ENCODE measurements around the gene CABP5. TPM values are rescaled to one million over a fixed set of nuclear protein-coding genes. Genes with fewer than 3 reads are reported as not detected.

Gene CABP5
- total RNA-seq, 1 donor from 2014 or later: not detected

DNA sequence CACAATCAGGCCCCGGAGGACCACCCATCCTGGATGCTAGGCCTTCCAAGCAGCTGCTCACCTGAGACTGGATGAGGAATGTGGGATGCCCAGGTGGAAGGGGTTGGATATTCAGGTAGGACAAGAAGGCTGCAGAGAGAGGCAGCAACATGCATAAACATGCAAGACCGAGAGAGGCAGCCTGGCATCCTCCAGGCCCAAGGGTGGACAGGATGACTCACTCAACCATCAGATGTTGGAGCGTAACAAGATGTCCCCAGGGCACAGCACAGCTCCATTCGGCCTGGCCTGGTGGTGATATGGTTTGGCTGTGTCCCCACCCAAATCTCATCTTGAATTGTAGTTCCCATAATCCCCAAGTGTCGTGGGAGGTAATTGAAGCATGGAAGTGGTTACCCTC, 10.0 kb upstream of the CABP5 start:
- H3K4me3 Mint-ChIP-seq: no peak overlapping the region
- H3K27me3 Mint-ChIP-seq: no peaks in the 10 kb centered on the region
- intact Hi-C loops (cut with micrococcal nuclease): no loop called here
- no peak overlapping the region for H3K27ac Mint-ChIP-seq
- no peaks in the 10 kb centered on the region for H3K9me3 Mint-ChIP-seq
- no peaks in the 10 kb centered on the region for H3K36me3 Mint-ChIP-seq (ENCODE audit: low read depth)
- no peaks in the 10 kb centered on the region for H3K4me1 Mint-ChIP-seq
- DNase-seq: no peak

DNA sequence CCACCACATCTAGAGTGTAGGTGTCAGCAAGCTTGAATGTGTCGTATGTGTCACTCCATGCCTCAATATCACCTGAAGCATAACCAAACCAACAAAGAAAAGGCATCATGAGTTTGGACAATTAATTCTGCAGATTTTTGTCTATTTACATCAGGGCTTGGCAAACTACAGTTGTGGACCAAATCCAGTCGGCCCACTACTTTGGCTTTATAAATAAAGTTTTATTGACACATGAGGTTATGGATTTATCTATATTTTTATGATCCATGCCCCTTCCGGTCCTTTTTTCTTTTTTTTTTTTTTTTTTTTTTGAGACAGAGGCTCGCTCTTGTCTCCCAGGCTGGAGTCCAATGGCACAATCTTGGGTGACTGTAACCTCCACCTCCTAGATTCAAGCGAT, 9.2 kb upstream of the CABP5 start:
- H3K4me3 Mint-ChIP-seq: no peak overlapping the region
- no peak overlapping the region for H3K27ac Mint-ChIP-seq
- intact Hi-C loops (cut with micrococcal nuclease): no loop called here
- DNase-seq: no peak
- H3K27me3 Mint-ChIP-seq: no peaks in the 10 kb centered on the region
- H3K36me3 Mint-ChIP-seq (ENCODE audit: low read depth): no peaks in the 10 kb centered on the region
- H3K4me1 Mint-ChIP-seq: no peaks in the 10 kb centered on the region
- H3K9me3 Mint-ChIP-seq: no peaks in the 10 kb centered on the region

DNA sequence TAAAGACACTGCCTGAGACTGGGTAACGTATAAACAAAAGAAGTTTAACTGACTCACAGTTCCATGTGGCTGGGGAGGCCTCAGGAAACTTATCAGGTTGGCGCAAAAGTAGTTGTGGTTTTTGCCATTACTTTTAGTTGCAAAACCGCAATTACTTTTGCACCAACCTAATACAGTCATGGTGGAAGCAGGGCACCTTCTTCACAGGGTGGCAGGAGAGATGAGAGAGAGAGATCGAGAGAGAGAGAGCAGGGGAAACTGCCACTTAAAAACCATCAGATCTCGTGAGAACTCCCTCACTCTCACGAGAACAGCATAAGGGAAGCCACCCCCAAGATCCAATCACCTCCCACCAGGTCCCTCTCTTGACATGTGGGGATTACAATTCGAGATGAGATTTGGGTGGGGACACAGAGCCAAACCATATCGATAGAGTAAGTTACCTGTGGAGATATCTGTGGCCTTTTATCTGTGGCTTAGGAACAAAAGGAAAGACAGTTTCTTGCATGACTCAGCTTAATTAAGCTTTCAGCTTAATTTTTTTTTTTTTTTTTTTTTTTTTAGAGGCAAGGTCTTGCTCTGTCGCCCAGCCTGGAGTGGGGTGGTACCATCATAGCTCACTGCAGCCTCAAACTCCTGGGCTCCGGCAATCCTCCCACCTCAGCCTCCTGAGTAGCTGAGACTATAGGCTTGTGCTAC, 7.6 kb upstream of the CABP5 start:
- Mint-ChIP-seq H3K4me1 (no peaks in the 10 kb centered on the region), H3K4me3 (no peak overlapping the region), H3K27me3 (no peaks in the 10 kb centered on the region), H3K36me3 (ENCODE audit: low read depth) (no peaks in the 10 kb centered on the region), H3K9me3 (no peaks in the 10 kb centered on the region), H3K27ac (no peak overlapping the region)
- DNase-seq: no peak
- intact Hi-C loops (cut with micrococcal nuclease): no loop called here

DNA sequence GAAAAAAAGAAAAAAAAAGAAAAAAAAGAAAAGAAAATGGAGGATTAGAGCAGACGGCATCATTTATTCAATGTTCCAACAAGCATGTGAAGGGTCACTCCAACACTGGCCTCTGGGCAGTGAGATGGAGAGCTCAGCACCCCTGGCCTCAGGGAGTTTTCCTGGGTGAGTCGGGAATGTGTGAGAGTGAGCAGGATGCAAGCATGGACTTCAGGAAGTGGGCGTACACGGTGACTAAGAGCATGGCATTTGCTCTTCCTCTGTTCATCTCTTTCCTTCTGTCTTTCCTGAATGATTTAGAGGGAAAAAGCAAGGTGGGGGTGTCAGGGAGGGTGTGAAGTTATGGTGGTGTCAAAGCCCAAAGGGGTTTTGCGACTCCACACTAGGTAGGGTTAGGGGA, 682 bp upstream of the CABP5 start:
- DNase-seq: no peak
- H3K27me3 Mint-ChIP-seq: peaks cover 3% of the 10 kb centered on the region
- intact Hi-C loops (cut with micrococcal nuclease): no loop called here
- no peaks in the 10 kb centered on the region for H3K4me1 Mint-ChIP-seq
- H3K27ac Mint-ChIP-seq: no peak overlapping the region
- H3K9me3 Mint-ChIP-seq: no peaks in the 10 kb centered on the region
- no peaks in the 10 kb centered on the region for H3K36me3 Mint-ChIP-seq (ENCODE audit: low read depth)
- no peak overlapping the region for H3K4me3 Mint-ChIP-seq

DNA sequence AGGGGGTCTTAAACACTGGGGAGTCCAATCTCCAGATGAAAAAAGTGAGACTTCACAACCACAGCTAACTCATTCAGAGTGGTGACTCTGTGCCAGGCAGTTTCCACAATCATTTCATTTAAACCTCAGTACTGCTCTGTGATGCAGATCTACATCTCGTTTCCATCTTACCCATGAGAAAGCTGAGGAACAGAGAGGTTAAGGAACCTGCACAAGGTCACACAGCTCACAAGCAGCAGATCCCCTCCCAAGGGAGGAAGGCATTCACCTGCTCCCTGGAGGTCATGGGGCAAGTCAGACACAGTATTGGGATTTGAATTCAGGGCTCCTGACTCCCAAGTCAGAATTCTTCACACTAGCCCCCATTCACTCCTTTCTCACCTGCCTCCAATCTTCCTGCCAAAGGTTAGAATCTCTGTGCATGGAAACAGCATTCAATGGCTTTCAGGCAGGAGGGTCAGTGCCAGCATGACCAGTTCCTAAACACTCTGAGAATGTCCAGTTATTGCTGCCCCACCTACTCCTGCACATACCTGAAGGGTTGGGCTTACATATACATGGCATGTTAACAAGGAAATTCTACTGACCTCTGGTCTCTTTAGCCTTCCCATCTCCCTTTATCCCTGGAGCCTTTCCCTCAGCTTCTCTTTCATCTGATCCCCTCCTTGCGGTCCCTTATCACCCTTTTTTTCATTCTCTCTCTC, 1.9 kb downstream of the CABP5 start:
- Mint-ChIP-seq H3K4me1 (no peaks in the 10 kb centered on the region), H3K9me3 (peaks cover 4% of the 10 kb centered on the region), H3K27ac (no peak overlapping the region), H3K4me3 (no peak overlapping the region), H3K27me3 (peaks cover 3% of the 10 kb centered on the region), H3K36me3 (ENCODE audit: low read depth) (no peaks in the 10 kb centered on the region)
- no peak for DNase-seq
- intact Hi-C loops (cut with micrococcal nuclease): no loop called here

DNA sequence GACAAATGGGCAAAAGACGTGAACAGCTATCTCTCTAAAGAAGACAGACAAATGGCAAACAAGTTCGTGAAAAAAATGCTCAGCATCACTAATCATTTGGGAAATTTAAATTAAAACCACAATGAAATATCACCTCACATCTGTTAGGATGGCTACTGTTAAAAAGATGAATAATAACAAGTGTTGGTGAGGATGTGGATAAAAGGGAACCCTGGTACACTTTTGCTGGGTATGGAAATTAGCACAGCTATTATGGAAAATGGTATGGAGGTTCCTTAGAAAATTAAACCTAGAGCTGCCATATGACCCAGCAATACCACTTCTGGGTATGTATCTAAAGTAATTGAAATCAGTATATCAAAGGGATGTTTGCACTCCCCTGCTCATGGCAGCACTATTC, 7.1 kb downstream of the CABP5 start:
- DNase-seq: no peak
- intact Hi-C loops (cut with micrococcal nuclease): no loop called here
- H3K4me3 Mint-ChIP-seq: no peak overlapping the region
- H3K27ac Mint-ChIP-seq: no peak overlapping the region
- peaks cover 9% of the 10 kb centered on the region for H3K9me3 Mint-ChIP-seq
- no peaks in the 10 kb centered on the region for H3K4me1 Mint-ChIP-seq
- H3K27me3 Mint-ChIP-seq: peaks cover 3% of the 10 kb centered on the region
- H3K36me3 Mint-ChIP-seq (ENCODE audit: low read depth): no peaks in the 10 kb centered on the region

DNA sequence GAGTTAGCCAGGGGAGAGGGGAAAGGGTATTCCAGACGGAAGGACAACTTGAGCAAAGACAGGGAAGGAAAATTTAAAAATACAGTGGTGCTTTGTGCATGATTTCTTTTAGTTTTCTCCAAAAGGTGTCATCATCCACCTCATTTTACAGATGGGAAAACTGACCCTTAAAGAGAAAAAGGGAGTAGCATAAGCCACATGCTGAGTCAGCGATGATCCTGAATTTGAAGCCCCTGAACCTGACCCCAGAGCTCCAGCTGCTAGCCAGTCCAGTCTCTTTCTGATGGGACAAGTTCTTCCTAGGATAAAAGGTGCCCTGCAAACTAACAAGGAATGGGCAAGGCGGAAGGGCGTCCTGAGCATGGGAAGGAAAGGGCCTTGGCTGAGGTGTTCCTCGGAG, 10.3 kb downstream of the CABP5 start:
- H3K27me3 Mint-ChIP-seq: no peaks in the 10 kb centered on the region
- no peak overlapping the region for H3K4me3 Mint-ChIP-seq
- H3K27ac Mint-ChIP-seq: no peak overlapping the region
- H3K36me3 Mint-ChIP-seq (ENCODE audit: low read depth): no peaks in the 10 kb centered on the region
- no peak for DNase-seq
- peaks cover 2% of the 10 kb centered on the region for H3K4me1 Mint-ChIP-seq
- peaks cover 5% of the 10 kb centered on the region for H3K9me3 Mint-ChIP-seq
- intact Hi-C loops (cut with micrococcal nuclease): no loop called here

DNA sequence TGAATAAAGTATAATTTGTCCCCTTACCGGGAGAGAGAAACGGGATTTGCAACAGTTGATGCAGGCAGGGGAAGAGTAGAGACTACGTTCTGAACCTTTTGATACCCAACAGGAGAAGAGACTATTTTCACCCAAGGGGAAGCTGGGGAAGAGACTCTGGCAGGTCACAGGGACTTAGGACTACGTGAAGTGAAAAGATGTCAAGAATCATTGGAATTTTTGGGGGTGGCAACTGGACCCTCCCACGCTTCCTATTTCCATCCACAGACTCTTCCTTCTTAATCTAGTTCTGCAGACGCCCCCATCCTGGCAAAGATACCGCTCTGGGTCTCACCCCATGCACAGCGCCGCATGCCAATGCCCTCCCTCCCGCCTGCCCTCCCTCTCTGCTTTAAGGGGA, 13.8 kb downstream of the CABP5 start:
- intact Hi-C loops (cut with micrococcal nuclease): no loop called here
- Mint-ChIP-seq H3K27me3 (peaks cover 10% of the 10 kb centered on the region), H3K9me3 (no peaks in the 10 kb centered on the region), H3K4me3 (no peak overlapping the region), H3K4me1 (peaks cover 2% of the 10 kb centered on the region), H3K27ac (no peak overlapping the region), H3K36me3 (ENCODE audit: low read depth) (no peaks in the 10 kb centered on the region)
- no peak for DNase-seq

DNA sequence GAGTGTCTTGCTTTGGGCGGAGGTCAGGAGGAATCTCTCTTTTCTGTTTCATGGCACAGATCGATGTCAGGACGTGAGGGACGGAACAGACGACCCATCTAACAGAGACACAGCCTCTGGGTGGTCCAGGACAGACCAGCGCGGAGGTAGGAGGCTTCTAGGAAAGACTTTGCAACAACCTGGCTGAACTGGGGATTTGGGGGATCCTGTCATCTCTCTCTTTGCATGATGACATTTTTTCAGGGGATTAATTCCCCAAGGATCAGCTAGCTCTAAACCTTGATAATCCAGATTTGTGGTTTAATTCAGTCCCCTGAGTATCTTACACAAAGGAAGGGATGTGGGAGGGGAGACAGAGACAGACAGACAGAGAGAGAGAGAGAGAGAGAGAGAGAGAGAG, 14.4 kb downstream of the CABP5 start:
- H3K27me3 Mint-ChIP-seq: peaks cover 15% of the 10 kb centered on the region
- H3K4me3 Mint-ChIP-seq: no peak overlapping the region
- peaks cover 2% of the 10 kb centered on the region for H3K4me1 Mint-ChIP-seq
- no peak overlapping the region for H3K27ac Mint-ChIP-seq
- H3K9me3 Mint-ChIP-seq: no peaks in the 10 kb centered on the region
- intact Hi-C loops (cut with micrococcal nuclease): no loop called here
- H3K36me3 Mint-ChIP-seq (ENCODE audit: low read depth): no peaks in the 10 kb centered on the region
- no peak for DNase-seq

DNA sequence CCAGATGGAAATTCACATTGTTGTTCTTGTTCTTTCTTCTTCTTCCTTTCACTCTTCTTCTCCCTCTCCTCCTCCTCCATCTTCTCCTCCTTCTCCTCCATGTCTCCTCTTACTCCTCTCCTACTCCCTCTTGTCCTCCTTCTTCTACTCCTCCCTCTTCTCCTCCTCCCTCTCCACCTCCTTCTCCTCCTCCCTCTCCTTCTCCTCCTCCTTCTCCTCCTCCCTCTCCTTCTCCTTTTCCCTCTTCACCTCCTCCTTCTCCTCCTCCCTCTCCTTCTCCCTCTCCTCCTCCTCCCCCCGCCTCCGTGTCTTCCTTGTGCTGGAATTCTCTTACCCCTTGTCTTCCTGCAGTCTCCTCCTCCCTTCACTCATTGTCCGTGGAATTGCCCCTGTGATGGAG, 18.4 kb downstream of the CABP5 start:
- H3K4me3 Mint-ChIP-seq: no peak overlapping the region
- peaks cover 2% of the 10 kb centered on the region for H3K4me1 Mint-ChIP-seq

DNA sequence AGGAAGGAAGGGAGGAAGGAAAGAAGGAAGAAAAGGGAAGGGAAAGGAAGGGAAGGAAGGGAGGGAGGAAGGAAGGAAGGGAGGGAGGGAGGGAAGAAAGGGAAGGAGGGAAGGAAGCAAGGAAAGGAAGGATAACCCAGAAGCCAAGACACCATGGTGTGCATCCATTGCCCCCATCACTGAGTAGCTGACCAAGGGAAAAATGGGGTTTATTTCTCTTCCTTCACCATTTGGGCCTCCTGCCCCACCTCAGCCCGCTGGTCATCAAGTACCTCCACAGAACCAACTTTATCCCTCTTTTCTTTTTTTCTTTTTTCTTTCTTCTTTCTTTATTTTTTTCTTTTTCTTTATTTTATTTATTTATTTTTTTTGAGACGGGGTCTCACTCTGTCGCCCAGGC, 20.4 kb downstream of the CABP5 start:
- intact Hi-C loops (cut with micrococcal nuclease): no loop called here
- H3K36me3 Mint-ChIP-seq (ENCODE audit: low read depth): no peaks in the 10 kb centered on the region
- H3K4me3 Mint-ChIP-seq: no peak overlapping the region
- DNase-seq: no peak
- peaks cover 23% of the 10 kb centered on the region for H3K27me3 Mint-ChIP-seq
- H3K4me1 Mint-ChIP-seq: no peaks in the 10 kb centered on the region
- no peaks in the 10 kb centered on the region for H3K9me3 Mint-ChIP-seq
- H3K27ac Mint-ChIP-seq: no peak overlapping the region

More for the DNA sequence above, 18.4 kb downstream of the CABP5 start:
- intact Hi-C loops (cut with micrococcal nuclease): no loop called here
- H3K36me3 Mint-ChIP-seq (ENCODE audit: low read depth): no peaks in the 10 kb centered on the region
- H3K9me3 Mint-ChIP-seq: no peaks in the 10 kb centered on the region
- H3K27ac Mint-ChIP-seq: no peak overlapping the region
- DNase-seq: no peak
- H3K27me3 Mint-ChIP-seq: peaks cover 22% of the 10 kb centered on the region

DNA sequence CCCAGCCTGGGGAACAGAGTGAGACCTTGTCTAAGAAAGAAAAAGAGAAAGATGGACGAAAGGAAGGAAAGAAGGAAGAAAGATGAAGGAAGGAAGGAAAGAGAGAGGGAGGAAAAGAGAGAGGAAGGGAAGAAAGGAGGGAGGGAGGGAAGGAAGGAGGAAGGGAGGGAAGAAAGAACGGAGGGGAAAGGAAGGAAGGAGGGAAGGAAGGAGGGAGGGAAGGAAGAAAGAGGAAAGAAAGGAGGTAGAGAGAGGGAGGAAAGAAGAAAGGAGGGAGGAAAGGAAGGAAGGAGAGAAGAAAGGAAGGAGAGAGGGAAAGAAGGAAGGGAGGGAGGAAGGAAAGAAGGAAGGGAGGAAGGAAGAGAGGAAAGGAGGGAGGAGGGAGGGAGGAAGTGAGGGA, 20.9 kb downstream of the CABP5 start:
- Mint-ChIP-seq H3K4me1 (no peaks in the 10 kb centered on the region), H3K9me3 (no peaks in the 10 kb centered on the region), H3K27ac (no peak overlapping the region), H3K4me3 (no peak overlapping the region), H3K36me3 (ENCODE audit: low read depth) (no peaks in the 10 kb centered on the region), H3K27me3 (peaks cover 23% of the 10 kb centered on the region)
- intact Hi-C loops (cut with micrococcal nuclease): no loop called here
- DNase-seq: no peak

DNA sequence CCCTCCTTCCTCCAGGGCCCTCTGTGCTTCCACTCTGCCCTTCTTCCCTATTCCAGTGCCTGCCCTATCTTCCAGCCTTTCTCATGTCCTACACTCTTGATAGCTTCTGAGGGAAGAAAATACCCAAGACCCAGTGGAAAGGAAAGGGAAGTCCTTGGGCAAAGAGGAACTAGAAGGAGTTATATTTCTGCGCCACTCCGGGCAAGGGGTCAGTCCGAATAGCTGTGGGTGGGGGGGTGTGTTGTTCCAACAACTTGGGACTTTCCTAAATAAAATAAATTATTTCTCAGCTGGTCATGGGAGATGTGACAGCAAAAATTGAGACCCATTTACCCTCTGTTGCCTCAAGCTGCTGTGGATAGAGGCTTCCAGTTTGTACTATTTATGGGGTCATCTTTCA, 23.2 kb downstream of the CABP5 start:
- Mint-ChIP-seq H3K4me3 (no peak overlapping the region), H3K9me3 (no peaks in the 10 kb centered on the region), H3K4me1 (no peaks in the 10 kb centered on the region), H3K27me3 (peaks cover 15% of the 10 kb centered on the region), H3K36me3 (ENCODE audit: low read depth) (no peaks in the 10 kb centered on the region), H3K27ac (no peak overlapping the region)
- intact Hi-C loops (cut with micrococcal nuclease): no loop called here
- DNase-seq: no peak

DNA sequence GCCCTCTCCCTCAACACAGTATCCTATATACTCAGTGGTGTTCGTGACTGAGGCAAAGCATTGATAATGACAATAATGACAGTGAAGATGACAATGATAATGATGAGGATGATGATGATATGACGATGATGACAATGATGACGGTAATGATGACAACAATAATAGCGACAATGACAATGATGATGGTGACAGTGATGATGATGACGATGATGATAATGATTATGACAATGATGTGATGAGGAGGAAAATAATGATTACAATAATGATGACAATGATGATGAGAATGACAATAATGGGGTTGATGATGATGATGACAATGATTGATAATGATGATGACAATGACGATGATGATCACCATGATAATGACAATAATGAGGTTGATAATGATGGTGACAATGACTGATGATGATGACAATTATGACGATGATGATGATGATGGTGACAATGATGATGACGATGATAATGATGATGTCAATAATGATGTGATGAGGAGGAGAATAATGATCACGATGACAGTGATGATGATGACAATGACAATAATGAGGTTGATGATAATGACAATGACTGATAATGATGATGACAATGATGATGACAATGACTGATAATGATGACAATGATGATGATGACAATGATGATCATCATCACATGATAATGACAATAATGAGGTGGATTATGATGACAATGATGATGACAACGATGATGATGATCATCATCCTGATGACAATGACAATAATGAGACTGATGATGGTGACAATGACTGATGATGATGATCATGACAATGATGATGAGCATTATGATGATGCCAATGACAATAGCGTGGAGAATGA, 32.7 kb downstream of the CABP5 start:
- Mint-ChIP-seq H3K27me3 (no peaks in the 10 kb centered on the region), H3K4me3 (no peak overlapping the region), H3K27ac (no peak overlapping the region), H3K9me3 (no peaks in the 10 kb centered on the region), H3K36me3 (ENCODE audit: low read depth) (no peaks in the 10 kb centered on the region), H3K4me1 (no peaks in the 10 kb centered on the region)
- intact Hi-C loops (cut with micrococcal nuclease): no loop called here
- DNase-seq: no peak
